K562 (cell line): ENCODE data around the gene GALR1. TPM values are rescaled to one million over a fixed set of nuclear protein-coding genes. Genes with fewer than 3 reads are reported as not detected.

Source experiments
- ATAC-seq: fragments of 200-7000 bp; cut with Tn5 transposase; 3 replicates; pipeline ENCODE4 v1.9.1; 2020; ENCODE audit warnings: moderate library complexity
- BruUV-seq: library from RNA; stranded (reverse); fragments of 400-500 nt; replicated peaks from 2 replicates; lab custom pipeline; 2021; lab: Mats Ljungman, UMichigan
- CTCF ChIA-PET: fragments of 300-600 bp; formaldehyde crosslinking; extraction: SDS; loops from one replicate; lab custom pipeline; 2021; ENCODE audit warnings: low intra/inter-chr PET ratio; lab: Yijun Ruan, JAX
- POLR2A ChIA-PET: fragments of 300-600, 350-650 bp; sonication (Branson Sonifier 250); formaldehyde crosslinking; extraction: SDS; loops from one replicate; lab custom pipeline; 2021; ENCODE audit warnings: antibody characterized with exemption, inconsistent platforms; lab: Yijun Ruan, JAX
- DNase-seq, 4 experiments: peaks; one replicate each; pipeline versions ENCODE4 v3.0.0 to v3.0.0-alpha.2; 2011 to 2018; ENCODE audit warnings: low spot score in 3 of 4, mixed read lengths in 3 of 4; ENCODE audit errors: extremely low read depth in 1 of 4
- FAIRE-seq: peaks from 2 replicates; lab custom pipeline; 2011; peaks lifted over from hg19 to GRCh38; lab: Jason Lieb, UNC
- H2AFZ ChIP-seq: 2 replicates; pipeline ENCODE4 v1.6.0; 2011; ENCODE audit warnings: low read depth, low read length, control low read depth, inconsistent platforms
- H3K27ac ChIP-seq: fragments of 200-600 bp; 3 replicates; pipeline ENCODE4 v1.8.0; 2011; ENCODE audit warnings: low read depth, mild to moderate bottlenecking, control low read depth, inconsistent platforms, low read length, moderate library complexity, mixed read lengths; ENCODE audit errors: extremely low read depth
- H3K27me3 ChIP-seq, 2 experiments: fragments of 300-600 bp in 1 of 2; 2 replicates in 1 of 2; 3 replicates in 1 of 2; pipeline versions ENCODE4 v1.6.0 to v1.8.0; 2011; ENCODE audit warnings: inconsistent platforms in 2 of 2, low read length in 2 of 2, mild to moderate bottlenecking in 1 of 2, mixed read lengths in 1 of 2, moderate library complexity in 1 of 2; ENCODE audit not compliant: control insufficient read depth in 2 of 2, insufficient read depth in 2 of 2
- H3K36me3 ChIP-seq: fragments of 300-600 bp; 3 replicates; pipeline ENCODE4 v1.8.0; 2011; ENCODE audit warnings: mild to moderate bottlenecking, low read length, inconsistent platforms; ENCODE audit not compliant: control insufficient read depth, insufficient read depth
- H3K4me1 ChIP-seq, 2 experiments: fragments of 200-600 bp in 1 of 2; replicated peaks in 1 of 2; 2 replicates in 1 of 2; 3 replicates in 1 of 2; pipeline versions ENCODE4 v1.5.1 to v1.8.0; 2011; ENCODE audit warnings: inconsistent platforms in 2 of 2, low read length in 2 of 2, mild to moderate bottlenecking in 1 of 2, mixed read lengths in 1 of 2, moderate library complexity in 1 of 2; ENCODE audit not compliant: control insufficient read depth in 2 of 2, insufficient read depth in 2 of 2
- H3K4me2 ChIP-seq: 2 replicates; pipeline ENCODE4 v1.6.1; 2011; ENCODE audit warnings: low read length, control low read depth, inconsistent platforms, mixed read lengths; ENCODE audit not compliant: insufficient read depth
- H3K4me3 ChIP-seq: fragments of 200-600 bp; sonication (generic), shearing (Covaris generic); 2 replicates; pipeline ENCODE4 v1.5.1; 2016; ENCODE audit warnings: control low read depth, inconsistent platforms
- H3K79me2 ChIP-seq: fragments of 200-600 bp; 3 replicates; pipeline ENCODE4 v1.8.0; 2011; ENCODE audit warnings: low read length, inconsistent platforms; ENCODE audit not compliant: control insufficient read depth, insufficient read depth
- H3K9ac ChIP-seq, 2 experiments: 2 replicates each; pipeline versions ENCODE4 v1.6.0 to v1.6.1; 2011; ENCODE audit warnings: low read depth in 2 of 2, low read length in 2 of 2, control low read depth in 1 of 2, inconsistent platforms in 1 of 2, mild to moderate bottlenecking in 1 of 2, mixed read lengths in 1 of 2; ENCODE audit not compliant: insufficient read depth in 1 of 2
- H3K9me1 ChIP-seq: one replicate; pipeline ENCODE4 v1.6.0; 2011; ENCODE audit warnings: inconsistent platforms, mild to moderate bottlenecking, low read length, moderate library complexity; ENCODE audit not compliant: control insufficient read depth, insufficient read depth
- H3K9me3 ChIP-seq: replicated peaks from 2 replicates; pipeline ENCODE4 v1.5.1; 2011; ENCODE audit warnings: low read depth, low read length, inconsistent platforms; ENCODE audit not compliant: control insufficient read depth, insufficient read depth
- H4K20me1 ChIP-seq: replicated peaks from 2 replicates; pipeline ENCODE4 v1.6.1; 2011; ENCODE audit warnings: low read length, inconsistent platforms, mixed read lengths; ENCODE audit not compliant: control insufficient read depth, insufficient read depth
- BRF1 ChIP-seq: IDR thresholded peaks from 3 replicates; pipeline ENCODE4 v1.6.1; 2011; ENCODE audit warnings: borderline replicate concordance, mild to moderate bottlenecking; ENCODE audit not compliant: insufficient read length; ENCODE audit errors: extremely low read depth
- CREBBP ChIP-seq: IDR thresholded peaks from one replicate; pipeline ENCODE4 v1.6.1; 2012; ENCODE audit warnings: low read depth, mild to moderate bottlenecking, control low read depth, inconsistent platforms, low read length
- ETS2 ChIP-seq: IDR thresholded peaks from 2 replicates; pipeline ENCODE4 v1.6.1; 2016; ENCODE audit warnings: borderline replicate concordance, missing genetic modification characterization, mild to moderate bottlenecking, moderate library complexity, missing compliant biosample characterization; ENCODE audit not compliant: poor library complexity, severe bottlenecking
- GABPB2 ChIP-seq: fragments of 250-450 bp; sonication (Bioruptor Pico); conservative IDR thresholded peaks from 2 replicates; pipeline ENCODE4 v1.5.1; 2021; ENCODE audit warnings: mild to moderate bottlenecking
- HOXB6 ChIP-seq: fragments of 250-450 bp; sonication (Bioruptor Pico); IDR thresholded peaks from 2 replicates; pipeline ENCODE4 v1.5.1; 2022; ENCODE audit warnings: mild to moderate bottlenecking, borderline replicate concordance
- MTA3 ChIP-seq: fragments of 450-650 bp; formaldehyde crosslinking; IDR thresholded peaks from 2 replicates; pipeline ENCODE4 v1.6.1; 2017; ENCODE audit warnings: mild to moderate bottlenecking, borderline replicate concordance
- POLR2H ChIP-seq: IDR thresholded peaks from 2 replicates; pipeline ENCODE4 v1.6.1; 2016; ENCODE audit warnings: missing genetic modification characterization, low read depth, mild to moderate bottlenecking, control low read depth, missing compliant biosample characterization, moderate library complexity
- SFPQ ChIP-seq: fragments of 200-400 bp; formaldehyde crosslinking; IDR thresholded peaks from 2 replicates; pipeline ENCODE4 v1.6.1; 2017; ENCODE audit warnings: mild to moderate bottlenecking, low read depth, low read length, moderate library complexity
- SIN3B ChIP-seq: fragments of 450-650 bp; IDR thresholded peaks from 2 replicates; pipeline ENCODE4 v1.6.1; 2017; ENCODE audit warnings: low read depth, mild to moderate bottlenecking, moderate library complexity
- ZNF766 ChIP-seq: fragments of 200-800 bp; sonication (Bioruptor generic); conservative IDR thresholded peaks from 2 replicates; pipeline ENCODE4 v1.6.1; 2016; ENCODE audit warnings: missing genetic modification characterization, missing compliant biosample characterization
- WGBS: fragments of 100-300 bp; shearing (Covaris generic); methylation state at CpG from one replicate; pipeline ENCODE4 v1.1.6; 2016; ENCODE audit warnings: low coverage, mixed read lengths; ENCODE audit not compliant: insufficient coverage; ENCODE audit errors: missing lambda C conversion rate; 5-methylcytosine and 5-hydroxymethylcytosine counted together
- in situ Hi-C: fragments of 300-500 bp; cut with MboI; formaldehyde crosslinking; loops from 4 replicates; pipeline ENCODE4 v1.15.0; 2018; ENCODE audit warnings: inconsistent platforms, mixed read lengths
- intact Hi-C: fragments of 100-400 bp; cut with micrococcal nuclease; formaldehyde crosslinking; loops from 2 replicates; pipeline ENCODE4 v1.14.2; 2022
- polyA plus RNA-seq, 8 experiments: library from polyadenylated mRNA; depleted of rRNA in 4 of 8; stranded (reverse) in 5 of 8; unstranded in 3 of 8; fragments of >200 nt; fragmentation: Nextera tagmentation in 2 of 8; fragmentation: Illumina TruSeq in 1 of 8; extraction: Ambion mirVana in 2 of 8; extraction: Trizol in 1 of 8; gene quantifications; 2 replicates each; pipeline versions ENCODE4 v1.2.1 to v1.2.3, GENCODE V29; 2011 to 2014; ENCODE audit warnings: inconsistent platforms in 1 of 8, missing spikeins in 1 of 8
- total RNA-seq, 7 experiments: library from RNA; depleted of rRNA in 6 of 7; stranded (reverse); fragments of >200 nt in 6 of 7; fragmentation: Illumina TruSeq in 2 of 7; extraction: Trizol in 2 of 7; gene quantifications; 2 replicates each; pipeline versions ENCODE4 v1.2.1 to v1.2.3, GENCODE V29; 2011 to 2021; ENCODE audit warnings: low replicate concordance in 1 of 7

The GALR1 gene
- total and polyA plus RNA-seq, 9 of the 15 experiments (the other 6 are each of a cell fraction or from before 2014, with no cell fraction given): not detected

GRCh38 chr18:77298172-77298571 lies 48.5 kb downstream of the GALR1 start:
- H3K79me2 ChIP-seq: no peaks in the 10 kb centered on the region
- no peaks in the 10 kb centered on the region for H3K9me1 ChIP-seq
- no peak overlapping the region for H3K9ac ChIP-seq
- no peak for FAIRE-seq
- H3K27ac ChIP-seq: no peak overlapping the region
- WGBS: 0% methylated on average over 8 of the region's 8 CpGs
- H3K36me3 ChIP-seq: no peaks in the 10 kb centered on the region
- CTCF ChIA-PET: no interaction called here
- intact Hi-C loops: no loop called here
- no peaks in the 10 kb centered on the region for H4K20me1 ChIP-seq
- TF ChIP-seq CREBBP: no peak
- TF ChIP-seq GABPB2: no peak
- no peak for TF ChIP-seq HOXB6 (CRISPR knock-in tag)
- TF ChIP-seq SFPQ: no peak
- TF ChIP-seq SIN3B: no peak
- no peak for TF ChIP-seq POLR2H
- no peak for TF ChIP-seq MTA3
- no peak for TF ChIP-seq ETS2
- no peak for TF ChIP-seq BRF1
- no peak for TF ChIP-seq ZNF766 (CRISPR knock-in tag)
- TF ChIP-seq, all 486 proteins: peak for 0
- Histone ChIP-seq H3K4me3 (no peak overlapping the region), H2AFZ (no peak overlapping the region), H3K4me1 (no peaks in the 10 kb centered on the region), H3K9me3 (no peaks in the 10 kb centered on the region), H3K4me2 (no peak overlapping the region), H3K27me3 (peaks cover 0 to 4% of the 10 kb centered on the region in 2 experiments; a peak in 2 of 5 replicates)
- in situ Hi-C loops: no loop called here
- ATAC-seq (no peak), DNase-seq (no peak)
- POLR2A ChIA-PET: no interaction called here
- BruUV-seq: no TSS peak
